Astrocyte (in vitro differentiated cells and primary cell): ENCODE measurements around the gene CD58. TPM values are rescaled to one million over a fixed set of nuclear protein-coding genes. Genes with fewer than 3 reads are reported as not detected.

Experiments used
- DNase-seq: peaks from one replicate; pipeline ENCODE4 v3.0.0-alpha.2; 2010; ENCODE audit warnings: low read depth
- FAIRE-seq: peaks from 2 replicates; lab custom pipeline; 2011; peaks lifted over from hg19 to GRCh38; lab: Jason Lieb, UNC
- H2AFZ ChIP-seq: 2 replicates; pipeline ENCODE4 v1.6.0; 2012; ENCODE audit warnings: low read depth, low read length, inconsistent platforms
- H3K27ac ChIP-seq: 2 replicates; pipeline ENCODE4 v1.5.1; 2011; ENCODE audit warnings: low read depth, low read length, inconsistent platforms
- H3K27me3 ChIP-seq: 2 replicates; pipeline ENCODE4 v1.6.0; 2011; ENCODE audit warnings: low read length, inconsistent platforms; ENCODE audit not compliant: insufficient read depth
- H3K36me3 ChIP-seq: 2 replicates; pipeline ENCODE4 v1.5.1; 2011; ENCODE audit warnings: low read length, inconsistent platforms; ENCODE audit not compliant: insufficient read depth
- H3K4me1 ChIP-seq: 2 replicates; pipeline ENCODE4 v1.5.1; 2011; ENCODE audit warnings: low read length, inconsistent platforms; ENCODE audit not compliant: insufficient read depth
- H3K4me2 ChIP-seq: 2 replicates; pipeline ENCODE4 v1.6.0; 2012; ENCODE audit warnings: low read length, inconsistent platforms
- H3K4me3 ChIP-seq: 2 replicates; pipeline ENCODE4 v1.5.1; 2011; ENCODE audit warnings: low read depth, mild to moderate bottlenecking, low read length, inconsistent platforms; ENCODE audit not compliant: insufficient read depth
- H3K79me2 ChIP-seq: 2 replicates; pipeline ENCODE4 v1.6.0; 2012; ENCODE audit warnings: mild to moderate bottlenecking, low read length, inconsistent platforms; ENCODE audit not compliant: insufficient read depth
- H3K9ac ChIP-seq: 2 replicates; pipeline ENCODE4 v1.6.0; 2012; ENCODE audit warnings: mild to moderate bottlenecking, low read length, inconsistent platforms
- H3K9me3 ChIP-seq: 2 replicates; pipeline ENCODE4 v1.5.1; 2012; ENCODE audit warnings: low read depth, mild to moderate bottlenecking, low read length, inconsistent platforms; ENCODE audit not compliant: insufficient read depth
- H4K20me1 ChIP-seq: 2 replicates; pipeline ENCODE4 v1.6.0; 2012; ENCODE audit warnings: low read length, inconsistent platforms; ENCODE audit not compliant: insufficient read depth
- H3K27ac Mint-ChIP-seq: one replicate; pipeline ENCODE4 v1.8.0; 2021; ENCODE audit warnings: mild to moderate bottlenecking, mixed read lengths; ENCODE audit not compliant: unreplicated experiment
- H3K27me3 Mint-ChIP-seq: one replicate; pipeline ENCODE4 v1.8.0; 2021; ENCODE audit warnings: low read depth, mixed read lengths; ENCODE audit not compliant: unreplicated experiment
- H3K36me3 Mint-ChIP-seq: one replicate; pipeline ENCODE4 v1.8.0; 2021; ENCODE audit warnings: low read depth, mixed read lengths; ENCODE audit not compliant: unreplicated experiment
- H3K4me1 Mint-ChIP-seq: one replicate; pipeline ENCODE4 v1.8.0; 2021; ENCODE audit warnings: low read depth, mixed read lengths; ENCODE audit not compliant: unreplicated experiment
- H3K4me3 Mint-ChIP-seq: one replicate; pipeline ENCODE4 v1.8.0; 2021; ENCODE audit warnings: mild to moderate bottlenecking, moderate library complexity, mixed read lengths; ENCODE audit not compliant: unreplicated experiment
- H3K9me3 Mint-ChIP-seq: one replicate; pipeline ENCODE4 v1.8.0; 2021; ENCODE audit warnings: mild to moderate bottlenecking, mixed read lengths; ENCODE audit not compliant: unreplicated experiment
- CTCF ChIP-seq: IDR thresholded peaks from 2 replicates; pipeline ENCODE4 v1.5.1; 2011; ENCODE audit warnings: low read depth, mild to moderate bottlenecking, inconsistent platforms, low read length, moderate library complexity; ENCODE audit not compliant: insufficient read depth
- EZH2 ChIP-seq: IDR thresholded peaks from 2 replicates; pipeline ENCODE4 v1.6.1; 2012; ENCODE audit warnings: mild to moderate bottlenecking, low read length, inconsistent platforms; ENCODE audit not compliant: insufficient read depth
- total RNA-seq: library from RNA; stranded (reverse); gene quantifications from 2 replicates; pipeline ENCODE4 v1.2.1, GENCODE V29; 2021

Gene CD58
- total RNA-seq, 1 donor from 2014 or later, result 13.0 TPM

GRCh38 chr1:116475850-116476218 lies 95.0 kb downstream of the CD58 start:
- no peak for DNase-seq
- Histone ChIP-seq H3K27me3 (peaks cover 9% of the 10 kb centered on the region), H3K36me3 (no peaks in the 10 kb centered on the region), H3K4me1 (peaks cover 4% of the 10 kb centered on the region), H3K4me3 (no peak overlapping the region), H3K79me2 (no peaks in the 10 kb centered on the region), H4K20me1 (no peaks in the 10 kb centered on the region), H2AFZ (no peak overlapping the region), H3K4me2 (no peak overlapping the region), H3K9ac (no peak overlapping the region), H3K9me3 (no peaks in the 10 kb centered on the region), H3K27ac (no peak overlapping the region)
- Mint-ChIP-seq H3K27ac (no peak overlapping the region), H3K27me3 (no peaks in the 10 kb centered on the region), H3K36me3 (no peaks in the 10 kb centered on the region), H3K9me3 (no peaks in the 10 kb centered on the region), H3K4me1 (peaks cover 7% of the 10 kb centered on the region), H3K4me3 (no peak overlapping the region)
- no peak for TF ChIP-seq CTCF
- TF ChIP-seq EZH2, result no peak
- FAIRE-seq, result no peak

GRCh38 chr1:116474921-116475849 lies 95.6 kb downstream of the CD58 start:
- Mint-ChIP-seq H3K27ac (no peak overlapping the region), H3K9me3 (no peaks in the 10 kb centered on the region), H3K4me3 (no peak overlapping the region), H3K36me3 (no peaks in the 10 kb centered on the region), H3K4me1 (peaks cover 7% of the 10 kb centered on the region), H3K27me3 (no peaks in the 10 kb centered on the region)
- no peak overlapping the region for H3K4me2 ChIP-seq
- no peak overlapping the region for H3K9ac ChIP-seq
- FAIRE-seq (no peak), DNase-seq (no peak)
- TF ChIP-seq EZH2 (no peak), CTCF (no peak)
- H3K27ac ChIP-seq, result no peak overlapping the region
- peaks cover 9% of the 10 kb centered on the region for H3K27me3 ChIP-seq
- H3K4me3 ChIP-seq, result no peak overlapping the region
- H2AFZ ChIP-seq, result no peak overlapping the region
- H3K9me3 ChIP-seq, result no peaks in the 10 kb centered on the region
- peaks cover 4% of the 10 kb centered on the region for H3K4me1 ChIP-seq
- no peaks in the 10 kb centered on the region for H3K79me2 ChIP-seq
- no peaks in the 10 kb centered on the region for H4K20me1 ChIP-seq
- no peaks in the 10 kb centered on the region for H3K36me3 ChIP-seq

- no peaks in the 10 kb centered on the region for H3K79me2 ChIP-seq
- no peaks in the 10 kb centered on the region for H3K27me3 Mint-ChIP-seq
- FAIRE-seq (no peak), DNase-seq (peak; percentile 35)
- no peak overlapping the region for H2AFZ ChIP-seq
- no peak overlapping the region for H3K4me2 ChIP-seq
- no peaks in the 10 kb centered on the region for H3K27me3 ChIP-seq
- H3K9ac ChIP-seq, result no peak overlapping the region
- H3K9me3 ChIP-seq, result no peaks in the 10 kb centered on the region
- H3K4me1 ChIP-seq, result no peaks in the 10 kb centered on the region
- H3K9me3 Mint-ChIP-seq, result no peaks in the 10 kb centered on the region
- no peaks in the 10 kb centered on the region for H3K36me3 ChIP-seq
- no peaks in the 10 kb centered on the region for H3K36me3 Mint-ChIP-seq
- no peak overlapping the region for H3K27ac Mint-ChIP-seq
- H3K4me3 Mint-ChIP-seq, result no peak overlapping the region
- peaks cover 7% of the 10 kb centered on the region for H3K4me1 Mint-ChIP-seq
- H3K27ac ChIP-seq, result no peak overlapping the region
- H3K4me3 ChIP-seq, result no peak overlapping the region
- H4K20me1 ChIP-seq, result no peaks in the 10 kb centered on the region
- TF ChIP-seq EZH2, result no peak
- no peak for TF ChIP-seq CTCF
Measured at GRCh38 chr1:116472431-116472961, 98.3 kb downstream of the CD58 start.
